Gastrocnemius medialis (tissue), 4 donors: ENCODE results near the gene ATP11A.

Source experiments
- CTCF ChIP-seq, 5 experiments: fragments of 450-650 bp in 3 of 5; fragments of 200-600 bp in 2 of 5; sonication (generic) in 2 of 5; IDR thresholded peaks in 4 of 5; conservative IDR thresholded peaks in 1 of 5; 1 replicate in 4 of 5; 2 replicates in 1 of 5; pipeline ENCODE4 v1.5.1; 2016 to 2019; ENCODE audit warnings: antibody characterized with exemption in 5 of 5, mild to moderate bottlenecking in 3 of 5, moderate library complexity in 3 of 5
- POLR2A ChIP-seq, 2 donors: fragments of 450-650 bp; IDR thresholded peaks; one replicate each; pipeline ENCODE4 v1.6.1; 2017; ENCODE audit warnings: antibody characterized with exemption in 2 of 2, mild to moderate bottlenecking in 2 of 2, moderate library complexity in 2 of 2

- TF ChIP-seq CTCF (IDR thresholded peaks at IDR 0.05 in 4 of 5, conservative IDR thresholded peaks at IDR 0.05 in 1 of 5) (no peak), POLR2A (IDR thresholded peaks at IDR 0.05) (no peak)
Observed at GRCh38 chr13:112661291-112661690, 28.5 kb upstream of the ATP11A start.
